Peyer's patch (tissue), 4 donors: ENCODE measurements around the gene STK17A.

Experiments
- POLR2A ChIP-seq, 2 donors: fragments of 450-650 bp; IDR thresholded peaks; one replicate each; pipeline ENCODE4 v1.5.1; 2017; ENCODE audit warnings: antibody characterized with exemption in 2 of 2, mild to moderate bottlenecking in 2 of 2, moderate library complexity in 2 of 2
- TF ChIP-seq, protein P1 (sequence below), 6 experiments: fragments of 450-650 bp in 4 of 6; fragments of 200-600 bp in 2 of 6; sonication (generic) in 1 of 6; IDR thresholded peaks; one replicate each; pipeline ENCODE4 v1.5.1; 2017 to 2019; ENCODE audit warnings: antibody characterized with exemption in 6 of 6, mild to moderate bottlenecking in 3 of 6, moderate library complexity in 1 of 6

DNA sequence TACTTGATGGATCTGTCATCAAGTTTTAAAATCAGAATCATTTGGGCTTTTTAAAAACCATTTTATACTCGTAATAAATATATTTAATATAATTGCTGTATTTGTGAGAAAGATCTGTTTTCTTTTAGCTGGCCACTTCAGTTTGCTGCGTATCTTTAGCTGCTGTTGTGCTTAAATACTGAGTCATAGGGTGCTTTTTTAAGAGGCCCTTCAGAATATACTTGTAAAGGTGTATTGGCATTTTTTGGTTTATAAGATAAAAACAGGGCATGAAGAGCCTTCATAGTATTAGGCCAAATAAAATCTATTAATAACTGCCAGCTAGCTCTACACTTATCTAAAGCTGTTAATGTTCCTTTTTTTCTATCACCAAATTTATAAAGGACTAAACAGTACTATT, 43.8 kb downstream of the STK17A start:
- no peak for TF ChIP-seq POLR2A (IDR thresholded peaks at IDR 0.05)
- TF ChIP-seq, protein P1, sequence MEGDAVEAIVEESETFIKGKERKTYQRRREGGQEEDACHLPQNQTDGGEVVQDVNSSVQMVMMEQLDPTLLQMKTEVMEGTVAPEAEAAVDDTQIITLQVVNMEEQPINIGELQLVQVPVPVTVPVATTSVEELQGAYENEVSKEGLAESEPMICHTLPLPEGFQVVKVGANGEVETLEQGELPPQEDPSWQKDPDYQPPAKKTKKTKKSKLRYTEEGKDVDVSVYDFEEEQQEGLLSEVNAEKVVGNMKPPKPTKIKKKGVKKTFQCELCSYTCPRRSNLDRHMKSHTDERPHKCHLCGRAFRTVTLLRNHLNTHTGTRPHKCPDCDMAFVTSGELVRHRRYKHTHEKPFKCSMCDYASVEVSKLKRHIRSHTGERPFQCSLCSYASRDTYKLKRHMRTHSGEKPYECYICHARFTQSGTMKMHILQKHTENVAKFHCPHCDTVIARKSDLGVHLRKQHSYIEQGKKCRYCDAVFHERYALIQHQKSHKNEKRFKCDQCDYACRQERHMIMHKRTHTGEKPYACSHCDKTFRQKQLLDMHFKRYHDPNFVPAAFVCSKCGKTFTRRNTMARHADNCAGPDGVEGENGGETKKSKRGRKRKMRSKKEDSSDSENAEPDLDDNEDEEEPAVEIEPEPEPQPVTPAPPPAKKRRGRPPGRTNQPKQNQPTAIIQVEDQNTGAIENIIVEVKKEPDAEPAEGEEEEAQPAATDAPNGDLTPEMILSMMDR (IDR thresholded peaks at IDR 0.05) = no peak
